Urinary bladder (tissue), 4 donors: ENCODE results near the gene ABCC1. TPM values are rescaled to one million over a fixed set of nuclear protein-coding genes. Genes with fewer than 3 reads are reported as not detected.
"Not testable (repeated sequence)": the region's sequence is repeated elsewhere in the genome, so short reads cannot be mapped to it uniquely, and the experiment has no call there.

Source experiments
- DNase-seq: peaks from one replicate; pipeline ENCODE4 v3.0.0-alpha.2; 2015; ENCODE audit errors: extremely low spot score
- H3K27ac ChIP-seq: one replicate; pipeline ENCODE4 v1.5.1; 2013; ENCODE audit warnings: low read depth, mild to moderate bottlenecking, moderate library complexity
- H3K36me3 ChIP-seq: one replicate; pipeline ENCODE4 v1.6.1; 2013; ENCODE audit warnings: mild to moderate bottlenecking, moderate library complexity; ENCODE audit not compliant: insufficient read depth
- H3K4me1 ChIP-seq: one replicate; pipeline ENCODE4 v1.6.1; 2013; ENCODE audit warnings: mild to moderate bottlenecking, moderate library complexity; ENCODE audit not compliant: insufficient read depth
- H3K4me3 ChIP-seq: one replicate; pipeline ENCODE4 v1.5.1; 2013; ENCODE audit warnings: low read depth, low read length
- WGBS: extraction: QIAGEN DNeasy Blood & Tissue Kit; methylation state at CpG from one replicate; pipeline ENCODE4 v1.1.7; 2013; 5-methylcytosine and 5-hydroxymethylcytosine counted together
- polyA plus RNA-seq: library from polyadenylated mRNA; stranded (reverse); fragments of 200-250 nt; gene quantifications from one replicate; pipeline ENCODE4 v1.2.3, GENCODE V29; 2013
- total RNA-seq: library from RNA; depleted of rRNA; stranded (reverse); fragments of >200 nt; gene quantifications from one replicate; pipeline ENCODE4 v1.2.3, GENCODE V29; 2014
- donor health status: healthy with polysubstance abuse.
- donor health status: healthy.

The ABCC1 gene
- total and polyA plus RNA-seq, 2 donors, result 13.8 to 21.7 TPM

DNA sequence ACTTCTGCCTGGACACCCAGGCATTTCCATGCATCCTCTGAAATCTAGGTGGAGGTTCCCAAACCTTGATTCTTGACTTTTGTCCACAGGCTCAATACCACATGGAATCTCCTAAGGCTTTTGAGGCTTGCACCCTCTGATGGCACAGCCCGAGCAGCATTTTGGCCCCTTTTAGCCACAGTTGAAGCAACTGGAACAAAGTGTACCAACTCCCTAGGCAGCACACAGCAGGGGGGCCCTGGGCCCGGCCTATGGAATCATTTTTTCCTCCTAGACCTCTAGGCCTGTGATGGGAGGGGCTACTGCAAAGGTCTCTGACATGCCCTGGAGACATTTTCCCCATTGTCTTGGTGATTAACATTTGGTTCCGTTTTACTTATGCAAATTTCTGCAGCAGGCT lies 32.0 kb downstream of the ABCC1 start:
- DNase-seq, result no peak
- no peaks in the 10 kb centered on the region for H3K4me1 ChIP-seq
- no peak overlapping the region for H3K4me3 ChIP-seq
- H3K27ac ChIP-seq, result no peak overlapping the region
- no peaks in the 10 kb centered on the region for H3K36me3 ChIP-seq
- WGBS, result 85% methylated on average over 3 of the region's 3 CpGs

DNA sequence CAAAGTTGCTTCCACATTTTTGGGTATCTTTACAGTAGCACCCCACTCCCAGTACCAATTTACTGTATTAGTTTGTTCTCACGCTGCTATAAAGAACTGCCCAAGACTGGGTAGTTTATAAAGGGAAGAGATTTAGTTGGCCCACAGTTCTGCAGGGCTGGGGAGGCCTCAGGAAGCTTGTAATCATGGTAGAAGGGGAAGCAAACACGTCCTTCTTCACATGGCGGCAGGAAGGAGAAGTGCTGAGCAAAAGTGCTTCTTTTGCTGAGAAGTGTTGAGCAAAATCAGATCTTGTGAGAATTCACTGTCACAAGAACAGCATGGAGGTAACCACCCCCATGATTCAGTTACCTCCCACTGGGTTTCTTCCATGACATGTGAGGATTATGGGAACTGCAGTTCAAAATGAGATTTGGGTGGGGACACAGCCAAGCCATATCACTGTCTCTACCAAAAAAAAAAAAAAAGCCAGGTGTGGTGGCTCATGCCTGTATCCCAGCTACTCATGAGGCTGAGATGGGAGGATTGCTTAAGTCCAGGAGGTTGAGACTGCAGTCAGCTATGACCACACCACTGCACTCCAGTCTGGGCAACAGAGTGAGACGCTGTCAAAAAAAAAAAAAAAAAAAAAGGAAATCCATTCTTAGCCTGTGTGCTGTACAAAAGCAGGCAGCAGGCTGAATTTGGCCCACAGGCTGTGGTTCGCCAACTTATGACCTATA lies 32.9 kb downstream of the ABCC1 start:
- not testable (repeated sequence) for H3K4me3 ChIP-seq, H3K4me1 ChIP-seq, H3K36me3 ChIP-seq, H3K27ac ChIP-seq, DNase-seq
- 97% methylated on average over 5 of the region's 5 CpGs for WGBS

DNA sequence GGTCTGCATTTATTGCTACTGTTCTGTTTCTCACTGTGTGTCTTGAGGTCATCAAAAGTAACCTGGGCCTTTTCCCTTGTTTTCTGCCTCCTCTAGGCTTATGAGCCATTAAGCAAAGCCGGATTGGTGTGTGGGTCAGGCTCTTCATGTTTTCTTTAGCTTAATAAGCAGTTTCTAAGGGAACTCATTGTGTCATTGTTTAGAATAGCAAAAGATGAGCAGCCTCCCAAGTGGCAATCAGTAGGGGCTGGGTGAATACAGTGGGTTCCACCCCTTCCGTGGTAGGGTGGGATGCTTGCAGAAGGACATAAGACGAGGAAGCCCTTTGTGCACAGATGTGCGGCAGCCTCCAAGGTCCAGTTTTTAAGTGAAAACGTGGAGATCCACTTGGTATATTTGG lies 34.5 kb downstream of the ABCC1 start:
- H3K36me3 ChIP-seq, result no peaks in the 10 kb centered on the region
- no peak for DNase-seq
- H3K4me3 ChIP-seq, result no peak overlapping the region
- H3K4me1 ChIP-seq, result no peaks in the 10 kb centered on the region
- 63% methylated on average over 5 of the region's 5 CpGs for WGBS
- no peak overlapping the region for H3K27ac ChIP-seq

DNA sequence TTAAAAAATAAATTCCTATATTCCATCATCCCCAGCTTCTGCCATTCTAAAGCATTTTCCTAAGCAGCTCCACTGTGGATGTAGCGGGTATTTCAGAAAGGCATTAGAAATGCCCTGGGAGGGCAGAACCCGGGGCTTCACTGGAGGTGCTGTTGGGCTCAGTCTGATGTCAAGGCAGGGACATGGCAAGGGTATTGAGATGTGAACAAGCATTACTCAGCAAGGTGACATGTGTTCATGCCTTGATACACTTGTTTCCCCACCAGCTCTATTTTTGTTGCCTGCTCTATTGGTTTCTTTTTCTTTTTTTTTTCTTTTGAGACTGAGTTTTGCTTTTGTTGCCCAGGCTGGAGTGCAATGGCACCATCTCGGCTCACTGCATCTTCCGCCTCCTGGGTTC lies 35.7 kb downstream of the ABCC1 start:
- Histone ChIP-seq H3K4me3 (no peak overlapping the region), H3K4me1 (no peaks in the 10 kb centered on the region), H3K36me3 (no peaks in the 10 kb centered on the region), H3K27ac (no peak overlapping the region)
- 98% methylated on average over 4 of the region's 4 CpGs for WGBS
- DNase-seq, result no peak

DNA sequence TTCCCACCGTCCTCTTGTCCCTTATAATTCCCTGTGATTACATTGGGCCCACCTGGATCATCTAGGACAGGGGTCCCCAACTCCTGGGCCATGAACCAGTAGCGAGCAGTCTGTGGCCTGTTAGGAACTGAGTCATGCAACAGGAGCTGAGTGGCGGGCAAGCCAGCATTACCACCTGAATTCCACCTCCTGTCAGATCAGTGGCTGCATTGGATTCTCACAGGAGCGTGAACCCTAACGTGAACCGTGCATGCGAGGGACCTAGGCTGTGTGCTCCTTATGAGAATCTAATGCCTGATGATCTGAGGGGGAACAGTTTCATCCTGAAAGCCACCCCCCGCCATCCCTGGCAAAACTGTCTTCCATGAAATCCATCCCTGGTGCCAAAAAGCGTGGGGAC lies 36.8 kb downstream of the ABCC1 start:
- no peaks in the 10 kb centered on the region for H3K36me3 ChIP-seq
- no peaks in the 10 kb centered on the region for H3K4me1 ChIP-seq
- DNase-seq, result no peak
- no peak overlapping the region for H3K4me3 ChIP-seq
- WGBS, result 94% methylated on average over 9 of the region's 9 CpGs
- H3K27ac ChIP-seq, result no peak overlapping the region

DNA sequence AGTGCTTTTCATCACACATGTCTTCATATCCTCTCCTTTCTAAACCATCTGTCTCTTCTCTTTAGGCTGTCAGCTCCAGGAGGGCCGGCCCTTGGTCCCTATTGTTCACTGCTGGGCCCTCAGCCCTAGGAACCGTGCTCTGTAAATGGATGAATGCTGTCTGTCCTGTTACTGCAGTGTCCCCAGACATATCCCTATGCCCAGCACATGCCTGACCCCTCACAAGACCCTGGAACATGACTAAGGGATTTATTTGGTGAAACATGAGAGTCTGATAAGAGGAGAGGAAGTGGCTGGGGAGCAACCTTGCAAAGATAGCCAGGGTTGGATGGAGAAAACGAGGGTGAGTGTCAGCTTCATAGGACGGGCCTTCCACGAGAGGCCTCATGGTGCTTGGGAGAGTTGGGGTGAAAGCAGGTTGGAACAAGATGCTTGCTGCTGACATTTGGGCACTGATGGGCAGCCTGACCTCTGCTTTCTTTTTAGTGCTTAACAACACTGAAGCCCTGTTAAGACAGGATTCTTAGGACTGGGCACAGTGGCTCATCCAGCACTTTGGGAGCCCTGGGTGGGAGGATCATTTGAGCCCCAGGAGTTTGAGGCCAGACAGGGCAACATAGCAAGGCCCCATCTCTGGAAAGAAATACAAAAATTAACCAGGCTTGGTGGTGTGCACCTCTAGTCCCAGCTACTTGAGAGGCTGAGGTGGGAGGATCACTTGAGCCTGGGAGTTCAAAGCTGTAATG lies 39.0 kb downstream of the ABCC1 start:
- Histone ChIP-seq H3K4me1 (no peaks in the 10 kb centered on the region), H3K36me3 (no peaks in the 10 kb centered on the region), H3K4me3 (no peak overlapping the region), H3K27ac (no peak overlapping the region)
- WGBS, result 50% methylated on average over 5 of the region's 5 CpGs
- no peak for DNase-seq

DNA sequence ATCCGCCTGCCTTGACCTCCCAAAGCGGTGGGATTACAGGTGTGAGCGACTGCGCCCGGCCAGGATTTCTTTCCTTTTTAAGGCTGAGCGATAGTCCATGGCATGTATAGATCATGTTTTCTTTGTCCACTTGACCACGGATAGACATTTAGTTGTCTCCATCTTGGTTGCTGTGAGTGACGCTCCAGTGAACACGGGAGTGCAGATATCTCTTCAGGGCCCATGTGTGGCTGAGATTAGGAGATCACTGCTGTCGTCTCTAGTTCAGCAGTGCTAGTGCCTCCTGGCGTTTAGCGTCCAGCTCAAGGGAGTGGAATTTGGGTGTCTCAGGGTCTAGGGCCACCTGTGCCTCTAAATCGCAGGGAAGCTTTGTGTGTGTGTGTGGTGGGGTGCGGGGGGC lies 41.5 kb downstream of the ABCC1 start:
- Histone ChIP-seq H3K27ac (no peak overlapping the region), H3K4me1 (no peaks in the 10 kb centered on the region), H3K4me3 (no peak overlapping the region), H3K36me3 (no peaks in the 10 kb centered on the region)
- no peak for DNase-seq
- 91% methylated on average over 14 of the region's 14 CpGs for WGBS

DNA sequence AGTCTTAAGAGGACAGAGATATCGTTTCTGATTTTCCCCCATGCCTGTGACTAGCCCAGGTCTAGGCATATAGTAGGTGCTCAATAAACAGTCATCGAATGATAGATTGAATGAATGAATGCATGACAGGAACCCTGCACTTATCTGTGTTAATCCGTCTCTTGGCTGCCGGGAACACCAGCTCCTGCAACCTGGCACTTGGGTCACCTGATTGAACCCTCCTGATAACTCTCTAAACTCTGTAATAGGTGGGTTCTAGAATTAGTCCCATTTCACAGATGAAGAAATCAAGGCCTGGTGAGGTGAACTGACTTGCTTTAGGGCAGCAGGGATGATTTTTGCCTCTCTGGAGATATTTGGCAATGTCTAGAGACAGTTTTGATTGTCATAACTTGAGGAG lies 43.7 kb downstream of the ABCC1 start:
- DNase-seq, result no peak
- no peaks in the 10 kb centered on the region for H3K36me3 ChIP-seq
- H3K4me3 ChIP-seq, result no peak overlapping the region
- H3K4me1 ChIP-seq, result no peaks in the 10 kb centered on the region
- WGBS, result 90% methylated on average over 4 of the region's 4 CpGs
- no peak overlapping the region for H3K27ac ChIP-seq

DNA sequence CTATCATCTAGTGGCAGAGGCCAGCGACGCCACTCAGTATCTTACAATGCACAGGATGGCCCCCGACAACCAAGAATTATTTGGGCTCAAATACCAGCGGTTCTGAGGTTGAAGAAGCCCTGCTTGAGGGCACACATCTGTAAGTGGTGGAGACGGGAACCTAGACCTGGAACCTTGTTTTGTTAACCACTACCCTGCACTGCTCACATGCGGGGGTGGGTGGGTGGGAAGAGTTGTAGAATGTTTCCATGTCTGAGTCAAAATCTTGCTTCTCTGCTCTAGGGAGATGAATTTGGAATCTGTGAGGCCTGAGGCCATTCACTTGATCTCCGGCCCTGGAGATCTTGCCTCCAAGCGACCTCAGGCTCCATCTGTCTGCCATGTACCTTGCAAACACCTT lies 44.1 kb downstream of the ABCC1 start:
- Histone ChIP-seq H3K4me1 (no peaks in the 10 kb centered on the region), H3K4me3 (no peak overlapping the region), H3K27ac (no peak overlapping the region), H3K36me3 (no peaks in the 10 kb centered on the region)
- WGBS, result 91% methylated on average over 8 of the region's 8 CpGs
- no peak for DNase-seq

DNA sequence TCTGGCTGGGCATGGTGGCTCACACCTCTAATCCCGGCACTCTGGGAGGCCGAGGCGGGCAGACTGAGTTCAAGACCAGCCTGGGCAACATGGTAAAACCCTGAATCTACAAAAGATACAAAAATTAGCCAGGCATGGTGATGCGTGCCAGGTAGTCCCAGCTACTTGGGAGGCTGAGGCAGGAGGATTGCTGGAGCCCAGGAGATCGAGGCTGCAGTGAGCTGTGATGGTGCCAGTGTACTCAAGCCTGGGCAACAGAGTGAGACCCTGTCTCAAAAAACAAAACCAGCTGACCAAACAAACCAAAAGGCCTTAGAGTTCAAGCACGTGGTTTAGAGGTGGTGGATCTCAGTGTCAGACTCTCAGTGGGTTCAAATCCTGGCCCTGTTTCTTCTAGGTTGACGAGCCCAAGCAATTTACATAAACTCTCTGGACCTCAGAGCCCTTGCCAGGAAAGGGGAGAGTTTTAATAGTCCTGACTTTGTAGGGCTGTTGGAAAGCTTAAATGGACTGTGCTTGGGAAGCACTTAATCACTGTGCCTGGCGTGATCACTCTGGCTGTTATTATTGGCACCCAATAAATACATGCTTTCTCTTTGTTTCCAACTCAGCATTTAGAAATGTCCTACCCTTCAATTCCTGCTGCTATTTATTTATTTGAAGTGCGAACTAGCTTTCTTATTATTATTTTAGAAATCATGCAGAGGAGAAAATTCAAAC lies 44.7 kb downstream of the ABCC1 start:
- DNase-seq, result no peak
- 66% methylated on average over 9 of the region's 9 CpGs for WGBS
- no peak overlapping the region for H3K27ac ChIP-seq
- H3K4me3 ChIP-seq, result no peak overlapping the region
- H3K36me3 ChIP-seq, result no peaks in the 10 kb centered on the region
- H3K4me1 ChIP-seq, result no peaks in the 10 kb centered on the region

DNA sequence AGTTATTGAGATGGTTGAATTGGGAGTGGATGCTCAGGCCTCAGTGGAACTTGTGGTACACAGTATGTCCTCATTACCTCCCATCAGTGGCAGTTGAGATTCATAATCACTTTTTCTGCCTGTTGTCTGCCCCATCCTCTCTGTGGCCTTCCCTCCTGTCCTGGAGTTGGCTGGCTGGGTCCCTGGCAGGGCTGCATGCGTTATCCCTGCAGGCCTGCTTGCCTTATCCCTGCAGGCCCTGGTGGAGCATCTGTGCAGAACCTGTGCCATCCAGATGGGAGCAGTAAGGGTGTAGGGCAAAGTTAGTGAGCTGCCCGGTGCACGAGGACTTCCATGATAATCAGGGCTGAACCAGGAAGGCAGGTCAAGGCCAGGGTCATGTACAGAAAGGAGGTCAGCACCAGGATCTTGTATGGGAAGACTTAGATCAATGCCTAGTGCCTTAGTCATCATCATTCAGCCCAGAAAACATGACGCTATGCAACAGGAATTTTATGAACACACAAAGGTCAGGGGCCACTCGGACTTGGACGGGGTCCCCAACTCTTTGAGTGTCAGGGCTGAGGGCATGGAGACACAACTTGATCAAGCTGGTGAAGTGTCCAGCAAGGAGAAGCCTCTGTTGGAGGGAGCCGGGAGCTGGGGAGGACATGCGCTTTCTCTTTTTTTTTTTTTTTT lies 47.2 kb downstream of the ABCC1 start:
- H3K4me3 ChIP-seq, result no peak overlapping the region
- no peak for DNase-seq
- no peaks in the 10 kb centered on the region for H3K36me3 ChIP-seq
- H3K4me1 ChIP-seq, result no peaks in the 10 kb centered on the region
- WGBS, result 45% methylated on average over 8 of the region's 8 CpGs
- no peak overlapping the region for H3K27ac ChIP-seq

DNA sequence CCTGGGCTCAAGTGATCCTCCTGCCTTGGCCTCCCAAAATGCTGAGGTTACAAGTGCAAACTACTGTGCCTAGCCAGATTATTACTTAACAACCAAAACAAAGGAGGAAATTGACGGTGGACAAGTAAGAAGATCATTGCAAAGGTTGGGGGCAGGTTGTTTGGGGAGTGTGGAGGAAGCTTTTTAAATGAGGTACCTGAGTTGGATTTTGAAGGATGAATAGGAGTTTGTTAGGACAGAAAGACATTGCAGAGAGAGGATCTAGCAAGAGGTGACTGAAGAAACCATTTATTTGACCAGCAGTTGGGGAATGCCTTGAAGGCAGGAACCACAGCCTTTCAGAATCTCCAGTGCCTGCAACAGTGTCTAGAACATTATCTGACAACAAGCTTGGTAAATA lies 51.3 kb downstream of the ABCC1 start:
- H3K4me3 ChIP-seq, result no peak overlapping the region
- H3K4me1 ChIP-seq, result no peaks in the 10 kb centered on the region
- no peaks in the 10 kb centered on the region for H3K36me3 ChIP-seq
- WGBS, result 89% methylated on average over 1 of the region's 1 CpG
- DNase-seq, result no peak
- no peak overlapping the region for H3K27ac ChIP-seq

DNA sequence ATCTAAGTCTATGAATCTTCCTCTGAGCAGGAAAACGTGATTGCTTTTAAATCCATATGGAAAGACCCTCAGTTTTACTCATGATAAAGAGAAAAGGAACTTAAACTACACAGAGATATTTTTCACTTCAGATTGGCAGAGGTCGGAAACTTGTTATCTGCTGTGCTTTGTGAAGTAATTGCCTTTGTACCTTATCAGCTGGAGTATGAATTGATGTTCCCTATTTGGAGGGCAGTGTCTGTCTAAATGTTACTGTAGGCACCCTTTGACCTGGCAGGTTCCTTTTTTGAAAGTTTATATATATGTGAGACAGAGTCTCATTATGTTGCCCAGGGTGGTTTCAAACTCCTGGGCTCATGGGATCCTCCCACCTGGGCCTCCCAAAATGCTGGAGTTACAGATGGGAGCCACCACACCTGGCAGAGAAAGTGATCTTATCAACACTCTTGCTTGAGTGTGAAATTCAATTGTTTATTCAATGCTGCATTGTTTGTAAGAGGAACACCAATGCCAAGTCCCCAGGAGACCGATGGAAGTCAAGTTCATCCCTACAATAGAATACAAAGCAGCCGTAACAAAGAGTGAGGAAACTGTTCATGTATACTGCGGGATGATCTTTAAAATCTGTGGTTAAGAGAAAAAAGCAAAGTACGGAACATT lies 52.3 kb downstream of the ABCC1 start:
- H3K36me3 ChIP-seq, result no peaks in the 10 kb centered on the region
- WGBS, result 74% methylated on average over 6 of the region's 6 CpGs
- DNase-seq, result no peak
- H3K4me1 ChIP-seq, result no peaks in the 10 kb centered on the region
- no peak overlapping the region for H3K27ac ChIP-seq
- no peak overlapping the region for H3K4me3 ChIP-seq
